ENCODE measurements around the gene TMPRSS6. TPM values are rescaled to one million over a fixed set of nuclear protein-coding genes. Genes with fewer than 3 reads are reported as not detected.

TMPRSS6 gene
- total and polyA plus RNA-seq, 2 of the 13 experiments (the other 11 are each of a cell fraction or from before 2014, with no cell fraction given), result 4.2 to 4.8 TPM

DNA sequence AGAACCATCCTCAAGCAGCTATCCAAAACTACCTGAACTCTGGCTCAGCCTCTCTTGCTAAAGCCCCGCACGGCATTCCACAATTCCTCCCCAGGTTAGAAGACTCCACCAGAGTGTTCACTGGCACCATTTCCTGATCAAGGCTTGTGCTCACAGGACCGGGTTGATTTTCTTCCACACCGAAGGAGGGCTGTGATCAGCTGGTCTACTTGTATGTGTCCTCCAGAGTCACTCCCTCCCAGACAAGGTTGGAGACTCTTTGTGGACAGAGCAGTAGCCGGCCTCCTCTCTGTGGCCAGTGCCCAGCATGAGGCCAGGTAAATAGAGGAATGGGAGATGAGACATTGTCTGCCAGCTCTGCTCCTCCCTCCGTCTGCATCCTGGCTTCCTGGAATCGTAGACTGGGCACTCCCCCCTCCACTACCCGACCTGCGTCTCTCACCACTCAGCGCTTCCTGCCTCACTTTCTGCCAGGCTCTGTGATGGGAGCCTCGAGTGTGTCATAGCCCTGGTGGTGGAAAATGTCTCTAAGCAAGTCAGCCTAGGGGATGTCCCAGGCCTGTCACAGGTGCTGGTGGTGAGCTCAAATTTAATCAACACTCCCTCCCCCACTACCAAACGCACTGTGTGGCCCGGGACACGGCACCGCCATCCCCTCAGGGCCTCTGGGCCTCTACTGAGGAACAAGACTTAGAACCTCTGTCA, 12.5 kb upstream of the TMPRSS6 start:
- Histone ChIP-seq H3K27me3 (ENCODE audit: control insufficient read depth in 1 of 2, insufficient read depth in 2 of 2, low read length in 2 of 2) (peaks cover 3 to 34% of the 10 kb centered on the region in 2 experiments; a peak in 4 of 5 replicates), H3K36me3 (replicated peaks in 1 of 2; ENCODE audit: control insufficient read depth in 1 of 2, insufficient read depth in 2 of 2, low read length in 2 of 2) (no peaks in the 10 kb centered on the region), H3K4me1 (ENCODE audit: insufficient read depth, low read length) (peaks cover 17% of the 10 kb centered on the region), H3K4me2 (ENCODE audit: low read depth, low read length) (peak overlapping the region; percentile 44; the same call in 1 of the 2 replicates), H3K9me3 (ENCODE audit: low read length) (no peaks in the 10 kb centered on the region), H3K9ac (ENCODE audit: insufficient read depth, low read depth, low read length) (no peak overlapping the region), H2AFZ (ENCODE audit: low read length) (no peak overlapping the region), H4K20me1 (ENCODE audit: insufficient read depth, low read length) (no peaks in the 10 kb centered on the region), H3K4me3 (replicated peaks in 1 of 3; ENCODE audit: insufficient read depth in 1 of 3, low read depth in 2 of 3, low read length in 3 of 3) (no peak overlapping the region), H3K79me2 (ENCODE audit: insufficient read depth, low read length) (no peaks in the 10 kb centered on the region), H3K27ac (ENCODE audit: extremely low read length, insufficient read depth, low read length) (no peak overlapping the region)
- DNase-seq (ENCODE audit: low spot score) (peak; percentile 10), FAIRE-seq (no peak), ATAC-seq (peak; percentile 64)
- ChIA-PET CTCF (ENCODE audit: low intra/inter-chr PET ratio, low total read pairs) (no interaction called here), POLR2A (no interaction called here)
- intact Hi-C loops (cut with micrococcal nuclease; ENCODE audit: unreplicated experiment) (no loop called here), in situ Hi-C loops (cut with HindIII; ENCODE audit: extremely low pct_ligation_motif_present, low pct_unique_long_range_greater_than_20kb) (no loop called here)
- 8% methylated on average over 5 of the region's 15 CpGs for WGBS (ENCODE audit: low lambda C conversion rate)
- BruUV-seq (replicated peaks), result no TSS peak
- TF ChIP-seq BCLAF1 (IDR thresholded peaks at IDR 0.05), result no peak
- no peak for TF ChIP-seq MNT (IDR thresholded peaks at IDR 0.05)
- TF ChIP-seq ADNP (CRISPR knock-in tag; IDR thresholded peaks at IDR 0.05), result no peak
- TF ChIP-seq, protein P1, sequence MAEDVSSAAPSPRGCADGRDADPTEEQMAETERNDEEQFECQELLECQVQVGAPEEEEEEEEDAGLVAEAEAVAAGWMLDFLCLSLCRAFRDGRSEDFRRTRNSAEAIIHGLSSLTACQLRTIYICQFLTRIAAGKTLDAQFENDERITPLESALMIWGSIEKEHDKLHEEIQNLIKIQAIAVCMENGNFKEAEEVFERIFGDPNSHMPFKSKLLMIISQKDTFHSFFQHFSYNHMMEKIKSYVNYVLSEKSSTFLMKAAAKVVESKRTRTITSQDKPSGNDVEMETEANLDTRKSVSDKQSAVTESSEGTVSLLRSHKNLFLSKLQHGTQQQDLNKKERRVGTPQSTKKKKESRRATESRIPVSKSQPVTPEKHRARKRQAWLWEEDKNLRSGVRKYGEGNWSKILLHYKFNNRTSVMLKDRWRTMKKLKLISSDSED (CRISPR knock-in tag; IDR thresholded peaks at IDR 0.05), result no peak
- TF ChIP-seq ZSCAN22 (CRISPR knock-in tag; IDR thresholded peaks at IDR 0.05), result no peak
- TF ChIP-seq, protein P2, sequence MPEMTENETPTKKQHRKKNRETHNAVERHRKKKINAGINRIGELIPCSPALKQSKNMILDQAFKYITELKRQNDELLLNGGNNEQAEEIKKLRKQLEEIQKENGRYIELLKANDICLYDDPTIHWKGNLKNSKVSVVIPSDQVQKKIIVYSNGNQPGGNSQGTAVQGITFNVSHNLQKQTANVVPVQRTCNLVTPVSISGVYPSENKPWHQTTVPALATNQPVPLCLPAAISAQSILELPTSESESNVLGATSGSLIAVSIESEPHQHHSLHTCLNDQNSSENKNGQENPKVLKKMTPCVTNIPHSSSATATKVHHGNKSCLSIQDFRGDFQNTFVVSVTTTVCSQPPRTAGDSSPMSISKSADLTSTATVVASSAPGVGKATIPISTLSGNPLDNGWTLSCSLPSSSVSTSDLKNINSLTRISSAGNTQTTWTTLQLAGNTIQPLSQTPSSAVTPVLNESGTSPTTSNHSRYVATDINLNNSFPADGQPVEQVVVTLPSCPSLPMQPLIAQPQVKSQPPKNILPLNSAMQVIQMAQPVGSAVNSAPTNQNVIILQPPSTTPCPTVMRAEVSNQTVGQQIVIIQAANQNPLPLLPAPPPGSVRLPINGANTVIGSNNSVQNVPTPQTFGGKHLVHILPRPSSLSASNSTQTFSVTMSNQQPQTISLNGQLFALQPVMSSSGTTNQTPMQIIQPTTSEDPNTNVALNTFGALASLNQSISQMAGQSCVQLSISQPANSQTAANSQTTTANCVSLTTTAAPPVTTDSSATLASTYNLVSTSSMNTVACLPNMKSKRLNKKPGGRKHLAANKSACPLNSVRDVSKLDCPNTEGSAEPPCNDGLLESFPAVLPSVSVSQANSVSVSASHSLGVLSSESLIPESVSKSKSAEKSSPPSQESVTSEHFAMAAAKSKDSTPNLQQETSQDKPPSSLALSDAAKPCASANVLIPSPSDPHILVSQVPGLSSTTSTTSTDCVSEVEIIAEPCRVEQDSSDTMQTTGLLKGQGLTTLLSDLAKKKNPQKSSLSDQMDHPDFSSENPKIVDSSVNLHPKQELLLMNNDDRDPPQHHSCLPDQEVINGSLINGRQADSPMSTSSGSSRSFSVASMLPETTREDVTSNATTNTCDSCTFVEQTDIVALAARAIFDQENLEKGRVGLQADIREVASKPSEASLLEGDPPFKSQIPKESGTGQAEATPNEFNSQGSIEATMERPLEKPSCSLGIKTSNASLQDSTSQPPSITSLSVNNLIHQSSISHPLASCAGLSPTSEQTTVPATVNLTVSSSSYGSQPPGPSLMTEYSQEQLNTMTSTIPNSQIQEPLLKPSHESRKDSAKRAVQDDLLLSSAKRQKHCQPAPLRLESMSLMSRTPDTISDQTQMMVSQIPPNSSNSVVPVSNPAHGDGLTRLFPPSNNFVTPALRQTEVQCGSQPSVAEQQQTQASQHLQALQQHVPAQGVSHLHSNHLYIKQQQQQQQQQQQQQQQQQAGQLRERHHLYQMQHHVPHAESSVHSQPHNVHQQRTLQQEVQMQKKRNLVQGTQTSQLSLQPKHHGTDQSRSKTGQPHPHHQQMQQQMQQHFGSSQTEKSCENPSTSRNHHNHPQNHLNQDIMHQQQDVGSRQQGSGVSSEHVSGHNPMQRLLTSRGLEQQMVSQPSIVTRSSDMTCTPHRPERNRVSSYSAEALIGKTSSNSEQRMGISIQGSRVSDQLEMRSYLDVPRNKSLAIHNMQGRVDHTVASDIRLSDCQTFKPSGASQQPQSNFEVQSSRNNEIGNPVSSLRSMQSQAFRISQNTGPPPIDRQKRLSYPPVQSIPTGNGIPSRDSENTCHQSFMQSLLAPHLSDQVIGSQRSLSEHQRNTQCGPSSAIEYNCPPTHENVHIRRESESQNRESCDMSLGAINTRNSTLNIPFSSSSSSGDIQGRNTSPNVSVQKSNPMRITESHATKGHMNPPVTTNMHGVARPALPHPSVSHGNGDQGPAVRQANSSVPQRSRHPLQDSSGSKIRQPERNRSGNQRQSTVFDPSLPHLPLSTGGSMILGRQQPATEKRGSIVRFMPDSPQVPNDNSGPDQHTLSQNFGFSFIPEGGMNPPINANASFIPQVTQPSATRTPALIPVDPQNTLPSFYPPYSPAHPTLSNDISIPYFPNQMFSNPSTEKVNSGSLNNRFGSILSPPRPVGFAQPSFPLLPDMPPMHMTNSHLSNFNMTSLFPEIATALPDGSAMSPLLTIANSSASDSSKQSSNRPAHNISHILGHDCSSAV (CRISPR knock-in tag; IDR thresholded peaks at IDR 0.05; ENCODE audit: borderline replicate concordance), result no peak
- TF ChIP-seq ZNF292 (CRISPR knock-in tag; IDR thresholded peaks at IDR 0.05; ENCODE audit: borderline replicate concordance, low read depth), result no peak
- no peak for TF ChIP-seq HNRNPUL1 (IDR thresholded peaks at IDR 0.05; ENCODE audit: low read depth, low read length)
- no peak for TF ChIP-seq GATA4 (IDR thresholded peaks at IDR 0.05; ENCODE audit: borderline replicate concordance, low read depth)
